HepG2 (cell line): ENCODE results near the gene SLC9A8. TPM values are rescaled to one million over a fixed set of nuclear protein-coding genes. Genes with fewer than 3 reads are reported as not detected.
A peak's percentile ranks its signal among the peaks of the same experiment; 100 is the strongest.

Experiments
- BATF2 ChIP-seq: sonication (generic); formaldehyde crosslinking; IDR thresholded peaks from 2 replicates; pipeline ENCODE4 v1.8.0; 2022; ENCODE audit warnings: mild to moderate bottlenecking, missing genetic modification reagents, moderate library complexity
- FOXA3 ChIP-seq: IDR thresholded peaks from 2 replicates; pipeline ENCODE4 v1.6.1; 2016; ENCODE audit warnings: missing genetic modification reagents, missing compliant biosample characterization
- FOXM1 ChIP-seq: sonication (generic); formaldehyde crosslinking; IDR thresholded peaks from 2 replicates; pipeline ENCODE4 v1.5.0; 2020; ENCODE audit warnings: missing genetic modification reagents
- HES4 ChIP-seq: sonication (generic); formaldehyde crosslinking; IDR thresholded peaks from 2 replicates; pipeline ENCODE4 v1.9.0; 2021; ENCODE audit warnings: mild to moderate bottlenecking, missing genetic modification reagents, borderline replicate concordance
- HOMEZ ChIP-seq: IDR thresholded peaks from 2 replicates; pipeline ENCODE4 v1.6.1; 2016; ENCODE audit warnings: low read depth
- NCOR1 ChIP-seq: fragments of 200-600 bp; sonication (generic); IDR thresholded peaks from 2 replicates; pipeline ENCODE4 v1.7.0; 2017; ENCODE audit warnings: antibody characterized with exemption, low read length, borderline replicate concordance
- REXO4 ChIP-seq: sonication (generic); formaldehyde crosslinking; IDR thresholded peaks from 2 replicates; pipeline ENCODE4 v1.8.0; 2022; ENCODE audit warnings: missing genetic modification reagents, mild to moderate bottlenecking, borderline replicate concordance
- SMAD3 ChIP-seq: sonication (generic); formaldehyde crosslinking; IDR thresholded peaks from 2 replicates; pipeline ENCODE4 v1.4.0; 2020; ENCODE audit warnings: missing genetic modification reagents
- SP4 ChIP-seq: sonication (generic); formaldehyde crosslinking; IDR thresholded peaks from 2 replicates; pipeline ENCODE4 v1.8.1; 2023; ENCODE audit warnings: mild to moderate bottlenecking, missing genetic modification reagents
- ZFP90 ChIP-seq: sonication (generic); formaldehyde crosslinking; IDR thresholded peaks from 2 replicates; pipeline ENCODE4 v1.8.0; 2022; ENCODE audit warnings: missing genetic modification reagents, mild to moderate bottlenecking, inconsistent platforms, borderline replicate concordance
- ZFY ChIP-seq: sonication (generic); formaldehyde crosslinking; IDR thresholded peaks from 2 replicates; pipeline ENCODE4 v1.4.0; 2020; ENCODE audit warnings: missing genetic modification reagents
- ZNF101 ChIP-seq: sonication (generic); formaldehyde crosslinking; IDR thresholded peaks from 2 replicates; pipeline ENCODE4 v1.4.0; 2020; ENCODE audit warnings: mild to moderate bottlenecking, low read depth, missing genetic modification reagents, borderline replicate concordance
- ZNF121 ChIP-seq: sonication (generic); formaldehyde crosslinking; IDR thresholded peaks from 2 replicates; pipeline ENCODE4 v1.5.0; 2020; ENCODE audit warnings: mild to moderate bottlenecking, missing genetic modification reagents
- ZNF142 ChIP-seq: sonication (generic); formaldehyde crosslinking; IDR thresholded peaks from 2 replicates; pipeline ENCODE4 v1.4.0; 2020; ENCODE audit warnings: missing genetic modification reagents
- ZNF20 ChIP-seq: sonication (generic); formaldehyde crosslinking; IDR thresholded peaks from 2 replicates; pipeline ENCODE4 v1.4.0; 2020; ENCODE audit warnings: mild to moderate bottlenecking, moderate library complexity, missing genetic modification reagents
- ZNF234 ChIP-seq: sonication (generic); formaldehyde crosslinking; conservative IDR thresholded peaks from 2 replicates; pipeline ENCODE4 v1.5.1; 2020; ENCODE audit warnings: mild to moderate bottlenecking, missing genetic modification reagents
- ZNF282 ChIP-seq: fragments of 450-650 bp; IDR thresholded peaks from 2 replicates; pipeline ENCODE4 v1.6.1; 2018; ENCODE audit not compliant: partially characterized antibody
- ZNF335 ChIP-seq: sonication (generic); formaldehyde crosslinking; IDR thresholded peaks from 2 replicates; pipeline ENCODE4 v1.4.0; 2020; ENCODE audit warnings: missing genetic modification reagents
- ZNF512 ChIP-seq: sonication (generic); formaldehyde crosslinking; IDR thresholded peaks from 2 replicates; pipeline ENCODE4 v1.4.0; 2020; ENCODE audit warnings: mild to moderate bottlenecking, missing genetic modification reagents
- ZNF569 ChIP-seq: sonication (generic); formaldehyde crosslinking; IDR thresholded peaks from 2 replicates; pipeline ENCODE4 v1.5.0; 2020; ENCODE audit warnings: mild to moderate bottlenecking, missing genetic modification reagents, moderate library complexity, borderline replicate concordance
- ZNF615 ChIP-seq: sonication (generic); formaldehyde crosslinking; IDR thresholded peaks from 2 replicates; pipeline ENCODE4 v1.5.0; 2020; ENCODE audit warnings: mild to moderate bottlenecking, missing genetic modification reagents, borderline replicate concordance
- ZNF850 ChIP-seq: sonication (generic); formaldehyde crosslinking; conservative IDR thresholded peaks from 2 replicates; pipeline ENCODE4 v1.9.0; 2021; ENCODE audit warnings: mild to moderate bottlenecking, missing genetic modification reagents
- polyA plus RNA-seq, 8 experiments: library from polyadenylated mRNA; depleted of rRNA in 3 of 8; stranded (reverse) in 7 of 8; unstranded in 1 of 8; fragments of >200 nt; fragmentation: Illumina TruSeq in 4 of 8; extraction: Trizol in 4 of 8; gene quantifications; 2 replicates each; pipeline versions ENCODE4 v1.2.1 to v1.2.3, GENCODE V29; 2011 to 2016; ENCODE audit warnings: low read depth in 4 of 8, missing spikeins in 1 of 8, mixed read lengths in 1 of 8; ENCODE audit not compliant: insufficient read depth in 1 of 8
- total RNA-seq, 5 experiments: library from RNA; depleted of rRNA; stranded (reverse); fragments of >200 nt; fragmentation: Illumina TruSeq; extraction: Trizol; gene quantifications; 2 replicates each; pipeline ENCODE4 v1.2.3, GENCODE V29; 2016; ENCODE audit warnings: low read depth in 1 of 5

SLC9A8 gene
- total and polyA plus RNA-seq, 2 of the 13 experiments (the other 11 are each of a cell fraction or from before 2014, with no cell fraction given) = 4.1 to 7.4 TPM

- TF ChIP-seq BATF2 (CRISPR knock-in tag) (no peak), REXO4 (CRISPR knock-in tag) (no peak), HES4 (CRISPR knock-in tag) (no peak), ZFY (CRISPR knock-in tag) (peak; percentile 79), ZNF335 (CRISPR knock-in tag) (peak; percentile 49; the same call in 1 of the 2 replicates), SMAD3 (CRISPR knock-in tag) (peak; percentile 56; the same call in 1 of the 2 replicates), ZNF121 (CRISPR knock-in tag) (no peak), ZNF615 (CRISPR knock-in tag) (no peak), HOMEZ (CRISPR knock-in tag) (peak; percentile 79), ZNF569 (CRISPR knock-in tag) (no peak), SP4 (CRISPR knock-in tag) (no peak), ZNF20 (CRISPR knock-in tag) (0 out of 2 replicates have a peak, but pooled peaks have one; percentile 64), FOXM1 (CRISPR knock-in tag) (no peak), ZFP90 (CRISPR knock-in tag) (0 out of 2 replicates have a peak, but pooled peaks have one; percentile 16), FOXA3 (peak; percentile 73), ZNF101 (no peak), ZNF512 (CRISPR knock-in tag) (no peak), ZNF142 (CRISPR knock-in tag) (no peak), NCOR1 (peak; percentile 59; the same call in 1 of the 2 replicates), ZNF850 (CRISPR knock-in tag) (no peak), ZNF282 (no peak), ZNF234 (CRISPR knock-in tag) (no peak)
Measured at GRCh38 chr20:49775229-49775693, 37.4 kb upstream of the SLC9A8 start (continued).
